Thoracic aorta (tissue), 2 donors: Measurements from ENCODE around the gene MAPK10. TPM values are rescaled to one million over a fixed set of nuclear protein-coding genes. Genes with fewer than 3 reads are reported as not detected.

Source experiments
- ATAC-seq: fragments of 150-250 bp; one replicate; pipeline ENCODE4 v1.8.0; 2017; ENCODE audit warnings: low read depth; ENCODE audit not compliant: insufficient number of reproducible peaks, low FRiP score
- DNase-seq: peaks from one replicate; pipeline ENCODE4 v3.0.0-alpha.2; 2020; ENCODE audit warnings: low spot score
- H3K27ac ChIP-seq, 2 donors: fragments of 200-600 bp; sonication (generic); 1 replicate in 1 of 2; 2 replicates in 1 of 2; pipeline ENCODE4 v1.5.1; 2016; ENCODE audit warnings: mild to moderate bottlenecking in 2 of 2, moderate library complexity in 2 of 2
- H3K27me3 ChIP-seq: fragments of 200-600 bp; sonication (generic); replicated peaks from 2 replicates; pipeline ENCODE4 v1.6.0; 2016; ENCODE audit warnings: mild to moderate bottlenecking; ENCODE audit not compliant: insufficient read depth
- H3K36me3 ChIP-seq: fragments of 200-600 bp; sonication (generic); one replicate; pipeline ENCODE4 v1.5.1; 2016
- H3K4me1 ChIP-seq, 2 donors: fragments of 200-600 bp; sonication (generic); 1 replicate in 1 of 2; 2 replicates in 1 of 2; pipeline versions ENCODE4 v1.5.1 to v1.6.0; 2016; ENCODE audit warnings: low read depth in 2 of 2, mild to moderate bottlenecking in 1 of 2; ENCODE audit not compliant: control insufficient read depth in 1 of 2
- H3K4me3 ChIP-seq: fragments of 200-600 bp; sonication (generic); 2 replicates; pipeline ENCODE4 v1.5.1; 2016; ENCODE audit warnings: mild to moderate bottlenecking
- H3K9me3 ChIP-seq: fragments of 200-600 bp; sonication (generic); 2 replicates; pipeline ENCODE4 v1.5.1; 2016
- CTCF ChIP-seq: fragments of 200-600 bp; sonication (generic); IDR thresholded peaks from one replicate; pipeline ENCODE4 v1.5.1; 2019; ENCODE audit warnings: antibody characterized with exemption
- total RNA-seq, 2 donors: library from RNA; depleted of rRNA; stranded (reverse); fragments of >200 nt; gene quantifications; one replicate each; pipeline versions ENCODE4 v1.1.0 to v1.2.3, GENCODE V29; 2016

Gene MAPK10
- total RNA-seq, 2 donors from 2014 or later = 28.8 to 44.7 TPM

- ATAC-seq = no peak
- H3K4me1 ChIP-seq = no peaks in the 10 kb centered on the region
- TF ChIP-seq CTCF = no peak
- H3K4me3 ChIP-seq = no peak overlapping the region
- no peaks in the 10 kb centered on the region for H3K9me3 ChIP-seq
- no peaks in the 10 kb centered on the region for H3K36me3 ChIP-seq
- H3K27me3 ChIP-seq = no peaks in the 10 kb centered on the region
- no peak for DNase-seq
- no peak overlapping the region for H3K27ac ChIP-seq
These were observed 258.4 kb downstream of the MAPK10 start for GRCh38 chr4:86101410-86101809.

- H3K36me3 ChIP-seq = no peaks in the 10 kb centered on the region
- no peaks in the 10 kb centered on the region for H3K27me3 ChIP-seq
- no peak for ATAC-seq
- H3K4me1 ChIP-seq = no peaks in the 10 kb centered on the region
- H3K27ac ChIP-seq = no peak overlapping the region
- no peak for DNase-seq
- TF ChIP-seq CTCF = no peak
- H3K4me3 ChIP-seq = no peak overlapping the region
- H3K9me3 ChIP-seq = no peaks in the 10 kb centered on the region
These were observed 259.2 kb downstream of the MAPK10 start for GRCh38 chr4:86100539-86101215.

GRCh38 chr4:86099348-86099747, 260.5 kb downstream of the MAPK10 start:
- H3K4me3 ChIP-seq = no peak overlapping the region
- H3K4me1 ChIP-seq = no peaks in the 10 kb centered on the region
- H3K27me3 ChIP-seq = no peaks in the 10 kb centered on the region
- H3K36me3 ChIP-seq = no peaks in the 10 kb centered on the region
- no peaks in the 10 kb centered on the region for H3K9me3 ChIP-seq
- TF ChIP-seq CTCF = no peak
- ATAC-seq (no peak), DNase-seq (no peak)
- no peak overlapping the region for H3K27ac ChIP-seq

GRCh38 chr4:86098691-86099090, 261.2 kb downstream of the MAPK10 start:
- Histone ChIP-seq H3K27me3 (no peaks in the 10 kb centered on the region), H3K9me3 (no peaks in the 10 kb centered on the region), H3K4me1 (no peaks in the 10 kb centered on the region), H3K36me3 (no peaks in the 10 kb centered on the region), H3K27ac (no peak overlapping the region), H3K4me3 (no peak overlapping the region)
- no peak for TF ChIP-seq CTCF
- no peak for ATAC-seq
- DNase-seq = no peak

- no peak for ATAC-seq
- DNase-seq = no peak
- H3K27me3 ChIP-seq = no peaks in the 10 kb centered on the region
- no peaks in the 10 kb centered on the region for H3K9me3 ChIP-seq
- no peak for TF ChIP-seq CTCF
- no peak overlapping the region for H3K27ac ChIP-seq
- H3K36me3 ChIP-seq = no peaks in the 10 kb centered on the region
- H3K4me1 ChIP-seq = no peaks in the 10 kb centered on the region
- no peak overlapping the region for H3K4me3 ChIP-seq
These were observed 263.5 kb downstream of the MAPK10 start for GRCh38 chr4:86096373-86096772.
